CD4-positive, alpha-beta T cell (primary cell): ENCODE results near the gene FAM219A. TPM values are rescaled to one million over a fixed set of nuclear protein-coding genes. Genes with fewer than 3 reads are reported as not detected.

Experiments used
- ATAC-seq: fragments of 200-7000 bp; cut with Tn5 transposase; one replicate; pipeline ENCODE4 v1.10.0; 2022; ENCODE audit warnings: mild to moderate bottlenecking; ENCODE audit not compliant: poor library complexity
- CTCF ChIA-PET: fragments of 350-600 bp; sonication (Branson Sonifier 250); formaldehyde crosslinking; loops from one replicate; lab custom pipeline; 2021; ENCODE audit warnings: antibody characterized with exemption, inconsistent platforms; lab: Charles Lee
- POLR2A ChIA-PET: fragments of 350-600 bp; sonication (Branson Sonifier 250); formaldehyde crosslinking; loops from one replicate; lab custom pipeline; 2021; ENCODE audit warnings: antibody characterized with exemption, inconsistent platforms; lab: Charles Lee
- DNase-seq, 14 experiments: peaks; one replicate each; pipeline ENCODE4 v3.0.0-alpha.2; 2013 to 2020; ENCODE audit warnings: mixed read lengths in 2 of 14
- H3K27ac ChIP-seq, 2 donors: one replicate each; pipeline versions ENCODE4 v1.5.1 to v1.7.0; 2013; ENCODE audit warnings: low read length in 2 of 2, low read depth in 1 of 2, mild to moderate bottlenecking in 1 of 2
- H3K27me3 ChIP-seq, 2 experiments: 1 replicate in 1 of 2; 2 replicates in 1 of 2; pipeline versions ENCODE4 v1.6.1 to v1.7.0; 2013; ENCODE audit warnings: low read length in 2 of 2, control low read depth in 1 of 2, mild to moderate bottlenecking in 1 of 2, moderate library complexity in 1 of 2; ENCODE audit not compliant: insufficient read depth in 2 of 2, control insufficient read depth in 1 of 2
- H3K36me3 ChIP-seq: one replicate; pipeline ENCODE4 v1.6.1; 2013; ENCODE audit warnings: low read length, control low read depth; ENCODE audit not compliant: insufficient read depth
- H3K4me1 ChIP-seq: one replicate; pipeline ENCODE4 v1.6.1; 2013; ENCODE audit warnings: low read length, control low read depth; ENCODE audit not compliant: insufficient read depth
- H3K4me3 ChIP-seq: one replicate; pipeline ENCODE4 v1.5.1; 2013; ENCODE audit warnings: mild to moderate bottlenecking, low read length, moderate library complexity
- H3K9me3 ChIP-seq, 2 experiments: 1 replicate in 1 of 2; 2 replicates in 1 of 2; pipeline versions ENCODE4 v1.6.1 to v1.7.0; 2013; ENCODE audit warnings: low read length in 2 of 2, mild to moderate bottlenecking in 2 of 2, control low read depth in 1 of 2, moderate library complexity in 1 of 2; ENCODE audit not compliant: control insufficient read depth in 1 of 2, insufficient read depth in 1 of 2
- H3K27ac Mint-ChIP-seq: one replicate; pipeline ENCODE4 v1.8.0; 2020; ENCODE audit warnings: mixed read lengths
- H3K27me3 Mint-ChIP-seq: one replicate; pipeline ENCODE4 v1.8.0; 2021; ENCODE audit warnings: mixed read lengths
- H3K36me3 Mint-ChIP-seq: one replicate; pipeline ENCODE4 v1.8.0; 2021; ENCODE audit warnings: low read depth, mixed read lengths
- H3K4me1 Mint-ChIP-seq: one replicate; pipeline ENCODE4 v1.8.0; 2021; ENCODE audit warnings: low read depth, mixed read lengths
- H3K4me3 Mint-ChIP-seq: one replicate; pipeline ENCODE4 v1.8.0; 2020; ENCODE audit warnings: mild to moderate bottlenecking, mixed read lengths
- H3K9me3 Mint-ChIP-seq: one replicate; pipeline ENCODE4 v1.8.0; 2020; ENCODE audit warnings: mixed read lengths
- intact Hi-C, 2 experiments: fragments of 100-400 bp; cut with DNase I in 1 of 2; cut with micrococcal nuclease in 1 of 2; formaldehyde crosslinking; loops; one replicate each; pipeline versions ENCODE4 v1.15.1 to v1.9.0; 2023 to 2025; cut with DNase I, micrococcal nuclease
- total RNA-seq, 174 experiments: library from RNA in 2 of 174; stranded (reverse) in 2 of 174; gene quantifications; one replicate each; pipeline ENCODE4 v1.2.3 and lab custom pipeline; 2021 to 2026
- TF ChIP-seq, protein P1 (sequence below): fragments of 200-600 bp; IDR thresholded peaks from one replicate; pipeline ENCODE4 v1.8.0; 2022; ENCODE audit warnings: antibody characterized with exemption, mild to moderate bottlenecking

FAM219A gene
- total RNA-seq, 2 experiments from 2014 or later, result 7.7 to 8.5 TPM

DNA sequence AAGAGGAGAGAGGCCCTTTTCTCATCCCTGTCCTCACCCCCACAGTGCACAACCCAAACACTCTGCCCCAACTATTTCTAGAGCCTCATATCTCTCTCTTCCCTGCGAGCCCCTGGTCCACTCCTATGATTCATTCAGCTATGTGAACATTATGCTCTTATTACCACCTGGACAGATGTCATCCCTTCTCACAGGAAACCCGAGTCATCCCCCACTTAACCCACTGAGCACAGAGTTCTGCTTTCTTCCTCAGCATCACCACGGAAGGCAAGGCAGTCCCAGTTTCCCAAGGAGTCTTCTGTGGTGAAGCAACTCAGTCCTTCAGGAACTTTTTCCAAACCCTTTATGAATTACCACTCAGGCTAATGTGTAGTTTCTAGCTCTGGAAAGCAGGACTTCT, 1.6 kb upstream of the FAM219A start:
- H3K27me3 ChIP-seq, result no peaks in the 10 kb centered on the region
- POLR2A ChIA-PET, result no interaction called here
- H3K36me3 ChIP-seq, result no peaks in the 10 kb centered on the region
- intact Hi-C loops, result loop anchor here (2.0 to 5.0 kb wide), 10 partner anchors 63 to 643 kb away; partner anchors contain the start of genes RPP25L (in 2 of the 2), DCAF12 (in 1 of the 2), ENHO (in 1 of the 2) and MYORG (in 1 of the 2)
- TF ChIP-seq, protein P1, sequence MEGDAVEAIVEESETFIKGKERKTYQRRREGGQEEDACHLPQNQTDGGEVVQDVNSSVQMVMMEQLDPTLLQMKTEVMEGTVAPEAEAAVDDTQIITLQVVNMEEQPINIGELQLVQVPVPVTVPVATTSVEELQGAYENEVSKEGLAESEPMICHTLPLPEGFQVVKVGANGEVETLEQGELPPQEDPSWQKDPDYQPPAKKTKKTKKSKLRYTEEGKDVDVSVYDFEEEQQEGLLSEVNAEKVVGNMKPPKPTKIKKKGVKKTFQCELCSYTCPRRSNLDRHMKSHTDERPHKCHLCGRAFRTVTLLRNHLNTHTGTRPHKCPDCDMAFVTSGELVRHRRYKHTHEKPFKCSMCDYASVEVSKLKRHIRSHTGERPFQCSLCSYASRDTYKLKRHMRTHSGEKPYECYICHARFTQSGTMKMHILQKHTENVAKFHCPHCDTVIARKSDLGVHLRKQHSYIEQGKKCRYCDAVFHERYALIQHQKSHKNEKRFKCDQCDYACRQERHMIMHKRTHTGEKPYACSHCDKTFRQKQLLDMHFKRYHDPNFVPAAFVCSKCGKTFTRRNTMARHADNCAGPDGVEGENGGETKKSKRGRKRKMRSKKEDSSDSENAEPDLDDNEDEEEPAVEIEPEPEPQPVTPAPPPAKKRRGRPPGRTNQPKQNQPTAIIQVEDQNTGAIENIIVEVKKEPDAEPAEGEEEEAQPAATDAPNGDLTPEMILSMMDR, result no peak
- Mint-ChIP-seq H3K36me3 (no peaks in the 10 kb centered on the region), H3K27ac (no peak overlapping the region), H3K9me3 (no peaks in the 10 kb centered on the region), H3K27me3 (peaks cover 9% of the 10 kb centered on the region), H3K4me1 (peaks cover 31% of the 10 kb centered on the region), H3K4me3 (peak overlapping the region; percentile 40)
- H3K27ac ChIP-seq, result no peak overlapping the region
- CTCF ChIA-PET, result interaction anchor here (0.7 kb wide), 1 partner anchor 19 kb away, joined by 3 read pairs; no protein-coding TSS in a partner anchor
- H3K4me1 ChIP-seq, result peaks cover 25% of the 10 kb centered on the region
- ATAC-seq (no peak), DNase-seq (peak in 1 of 14 experiments; percentile 22)
- no peaks in the 10 kb centered on the region for H3K9me3 ChIP-seq
- H3K4me3 ChIP-seq, result no peak overlapping the region

DNA sequence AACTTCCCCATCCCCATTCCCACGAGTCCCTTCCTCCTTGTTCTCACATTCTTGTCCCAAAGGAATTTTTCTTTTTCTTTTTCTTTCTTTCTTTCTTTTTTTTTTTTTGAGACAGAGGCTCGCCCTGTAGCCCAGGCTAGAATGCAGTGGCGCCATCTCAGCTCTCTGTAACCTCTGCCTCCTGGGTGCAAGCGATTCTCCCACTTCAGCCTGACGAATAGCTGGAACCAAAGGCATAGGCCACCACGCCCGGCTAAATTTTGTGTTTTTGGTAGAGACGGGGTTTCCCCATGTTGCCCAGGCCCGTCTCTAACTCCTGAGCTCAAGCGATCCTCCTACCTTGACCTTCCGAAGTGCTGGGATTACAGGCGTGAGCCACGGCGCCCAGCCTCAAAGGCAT, 986 bp upstream of the FAM219A start:
- ChIA-PET CTCF (interaction anchor here (0.7 kb wide), 1 partner anchor 19 kb away, joined by 3 read pairs; no protein-coding TSS in a partner anchor), POLR2A (interaction anchor here (1.7 kb wide), 1 partner anchor 82 kb away, joined by 11 read pairs; the partner anchor contains the start of gene MYORG)
- no peak overlapping the region for H3K4me3 ChIP-seq
- no peak overlapping the region for H3K27ac ChIP-seq
- intact Hi-C loops, result loop anchor here (2.0 to 5.0 kb wide), 10 partner anchors 63 to 642 kb away; partner anchors contain the start of genes RPP25L (in 2 of the 2), DCAF12 (in 1 of the 2), ENHO (in 1 of the 2) and MYORG (in 1 of the 2)
- no peaks in the 10 kb centered on the region for H3K27me3 ChIP-seq
- Mint-ChIP-seq H3K4me1 (peaks cover 31% of the 10 kb centered on the region), H3K9me3 (no peaks in the 10 kb centered on the region), H3K27me3 (peaks cover 9% of the 10 kb centered on the region), H3K27ac (no peak overlapping the region), H3K4me3 (peak overlapping the region; percentile 98), H3K36me3 (no peaks in the 10 kb centered on the region)
- H3K9me3 ChIP-seq, result no peaks in the 10 kb centered on the region
- H3K36me3 ChIP-seq, result no peaks in the 10 kb centered on the region
- no peak for ATAC-seq
- peaks cover 25% of the 10 kb centered on the region for H3K4me1 ChIP-seq
- TF ChIP-seq, protein P1, result no peak
- DNase-seq, result peak in 1 of 14 experiments; percentile 23

DNA sequence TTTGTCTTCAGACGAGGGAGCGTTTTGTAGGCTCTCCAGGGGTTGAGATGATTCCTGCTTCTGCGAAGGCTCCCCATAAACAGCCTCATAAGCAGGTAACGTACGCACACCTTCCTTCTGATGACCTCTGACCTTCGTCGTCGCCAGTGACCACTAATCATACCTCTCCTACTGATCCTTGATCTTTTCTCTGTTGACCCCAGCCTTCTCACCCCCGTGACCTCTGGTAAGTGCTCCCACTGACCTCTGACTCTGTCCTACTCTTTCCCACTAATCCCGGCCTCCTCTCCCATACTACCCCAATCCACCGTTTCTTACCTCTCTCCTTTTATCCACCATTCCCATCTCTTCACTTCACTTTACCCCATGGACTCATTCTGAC, 580 bp upstream of the FAM219A start:
- CTCF ChIA-PET, result interaction anchor here (1.1 kb wide), 1 partner anchor 175 kb away, joined by 4 read pairs; no protein-coding TSS in a partner anchor
- H3K9me3 Mint-ChIP-seq, result no peaks in the 10 kb centered on the region
- H3K9me3 ChIP-seq, result no peaks in the 10 kb centered on the region
- H3K27ac ChIP-seq, result no peak overlapping the region
- POLR2A ChIA-PET, result interaction anchor here (0.7 to 1.7 kb wide), 11 partner anchors 10 to 280 kb away, joined by 3 to 11 read pairs (median 4); partner anchors contain the start of genes ENHO, GALT, MYORG and SIGMAR1
- TF ChIP-seq, protein P1, result no peak
- peak overlapping the region; percentile 68 for H3K27ac Mint-ChIP-seq
- peaks cover 31% of the 10 kb centered on the region for H3K4me1 Mint-ChIP-seq
- peak overlapping the region; percentile 98 for H3K4me3 Mint-ChIP-seq
- intact Hi-C loops, result loop anchor here (1.0 to 5.0 kb wide), 12 partner anchors 64 to 642 kb away; partner anchors contain the start of genes RPP25L (in 2 of the 2), DCAF12 (in 1 of the 2), ENHO (in 1 of the 2) and KIF24 (in 1 of the 2)
- ATAC-seq (no peak), DNase-seq (no peak)
- no peaks in the 10 kb centered on the region for H3K36me3 Mint-ChIP-seq
- H3K36me3 ChIP-seq, result no peaks in the 10 kb centered on the region
- H3K4me1 ChIP-seq, result peaks cover 25% of the 10 kb centered on the region
- no peaks in the 10 kb centered on the region for H3K27me3 ChIP-seq
- peak overlapping the region; percentile 72 for H3K4me3 ChIP-seq
- peaks cover 9% of the 10 kb centered on the region for H3K27me3 Mint-ChIP-seq
